Measurements from ENCODE around the gene GRID2. TPM values are rescaled to one million over a fixed set of nuclear protein-coding genes. Genes with fewer than 3 reads are reported as not detected.

GRID2 gene
- total and polyA plus RNA-seq, 9 of the 15 experiments (the other 6 are each of a cell fraction or from before 2014, with no cell fraction given), result 0.04 TPM; not detected in 7

DNA sequence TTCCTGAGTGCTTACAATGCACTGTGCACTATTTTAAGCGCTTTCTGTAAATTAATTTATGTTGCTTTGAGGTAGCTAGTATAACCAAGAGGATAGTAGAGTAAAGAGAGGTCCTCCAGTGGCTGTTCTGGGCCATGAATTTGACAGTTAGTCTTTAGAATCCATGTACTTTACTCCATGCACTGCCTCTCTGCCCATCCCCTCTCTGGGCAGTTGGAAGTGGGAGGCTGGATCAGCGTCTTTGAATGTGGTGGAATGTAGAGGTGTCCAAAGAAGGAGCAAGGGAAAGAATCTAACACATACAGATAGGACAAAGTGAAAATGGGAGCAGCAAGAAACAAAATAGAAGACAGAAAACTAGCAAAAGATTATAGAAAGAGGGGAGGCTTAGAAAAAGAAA, 712.6 kb downstream of the GRID2 start:
- Histone ChIP-seq H4K20me1 (replicated peaks; ENCODE audit: control insufficient read depth, insufficient read depth, low read length) (no peaks in the 10 kb centered on the region), H3K9ac (ENCODE audit: insufficient read depth in 1 of 2, low read depth in 2 of 2, low read length in 2 of 2) (no peak overlapping the region), H2AFZ (ENCODE audit: low read depth, low read length) (no peak overlapping the region), H3K4me3 (no peak overlapping the region), H3K36me3 (ENCODE audit: control insufficient read depth, insufficient read depth, low read length) (no peaks in the 10 kb centered on the region), H3K4me2 (ENCODE audit: insufficient read depth, low read length) (no peak overlapping the region), H3K9me1 (ENCODE audit: control insufficient read depth, insufficient read depth, low read length) (no peaks in the 10 kb centered on the region), H3K4me1 (replicated peaks in 1 of 2; ENCODE audit: control insufficient read depth in 2 of 2, insufficient read depth in 2 of 2, low read length in 2 of 2) (no peaks in the 10 kb centered on the region), H3K79me2 (ENCODE audit: control insufficient read depth, insufficient read depth, low read length) (no peaks in the 10 kb centered on the region), H3K27ac (ENCODE audit: extremely low read depth, low read depth, low read length) (no peak overlapping the region), H3K27me3 (ENCODE audit: control insufficient read depth in 2 of 2, insufficient read depth in 2 of 2, low read length in 2 of 2) (no peaks in the 10 kb centered on the region), H3K9me3 (replicated peaks; ENCODE audit: control insufficient read depth, insufficient read depth, low read depth, low read length) (no peaks in the 10 kb centered on the region)
- intact Hi-C loops (cut with micrococcal nuclease) (no loop called here), in situ Hi-C loops (cut with MboI) (no loop called here)
- BruUV-seq (replicated peaks), result no TSS peak
- 3% methylated on average over 2 of the region's 2 CpGs for WGBS (ENCODE audit: insufficient coverage, low coverage, missing lambda C conversion rate)
- ChIA-PET POLR2A (no interaction called here), CTCF (ENCODE audit: low intra/inter-chr PET ratio) (no interaction called here)
- FAIRE-seq (no peak), ATAC-seq (no peak), DNase-seq (ENCODE audit: extremely low read depth in 1 of 4, low spot score in 3 of 4) (no peak)
- TF ChIP-seq MTA2 (IDR thresholded peaks at IDR 0.05; ENCODE audit: low read depth), result no peak
- TF ChIP-seq NR4A1 (CRISPR knock-in tag; IDR thresholded peaks at IDR 0.05), result no peak
- TF ChIP-seq NR4A1 (tag; IDR thresholded peaks at IDR 0.05), result no peak
- no peak for TF ChIP-seq HNRNPL (IDR thresholded peaks at IDR 0.05; ENCODE audit: low read depth, low read length)
- no peak for TF ChIP-seq DDX20 (tag; IDR thresholded peaks at IDR 0.05; ENCODE audit: low read depth)
- no peak for TF ChIP-seq GTF2A2 (tag; IDR thresholded peaks at IDR 0.05)
- TF ChIP-seq EGR1 (conservative IDR thresholded peaks at IDR 0.05), result no peak
- no peak for TF ChIP-seq FOXA3 (CRISPR knock-in tag; conservative IDR thresholded peaks at IDR 0.05 in 1 of 2, IDR thresholded peaks at IDR 0.05 in 1 of 2)
- no peak for TF ChIP-seq ETV5 (CRISPR knock-in tag; IDR thresholded peaks at IDR 0.05; ENCODE audit: low read depth)
- TF ChIP-seq, protein P1, sequence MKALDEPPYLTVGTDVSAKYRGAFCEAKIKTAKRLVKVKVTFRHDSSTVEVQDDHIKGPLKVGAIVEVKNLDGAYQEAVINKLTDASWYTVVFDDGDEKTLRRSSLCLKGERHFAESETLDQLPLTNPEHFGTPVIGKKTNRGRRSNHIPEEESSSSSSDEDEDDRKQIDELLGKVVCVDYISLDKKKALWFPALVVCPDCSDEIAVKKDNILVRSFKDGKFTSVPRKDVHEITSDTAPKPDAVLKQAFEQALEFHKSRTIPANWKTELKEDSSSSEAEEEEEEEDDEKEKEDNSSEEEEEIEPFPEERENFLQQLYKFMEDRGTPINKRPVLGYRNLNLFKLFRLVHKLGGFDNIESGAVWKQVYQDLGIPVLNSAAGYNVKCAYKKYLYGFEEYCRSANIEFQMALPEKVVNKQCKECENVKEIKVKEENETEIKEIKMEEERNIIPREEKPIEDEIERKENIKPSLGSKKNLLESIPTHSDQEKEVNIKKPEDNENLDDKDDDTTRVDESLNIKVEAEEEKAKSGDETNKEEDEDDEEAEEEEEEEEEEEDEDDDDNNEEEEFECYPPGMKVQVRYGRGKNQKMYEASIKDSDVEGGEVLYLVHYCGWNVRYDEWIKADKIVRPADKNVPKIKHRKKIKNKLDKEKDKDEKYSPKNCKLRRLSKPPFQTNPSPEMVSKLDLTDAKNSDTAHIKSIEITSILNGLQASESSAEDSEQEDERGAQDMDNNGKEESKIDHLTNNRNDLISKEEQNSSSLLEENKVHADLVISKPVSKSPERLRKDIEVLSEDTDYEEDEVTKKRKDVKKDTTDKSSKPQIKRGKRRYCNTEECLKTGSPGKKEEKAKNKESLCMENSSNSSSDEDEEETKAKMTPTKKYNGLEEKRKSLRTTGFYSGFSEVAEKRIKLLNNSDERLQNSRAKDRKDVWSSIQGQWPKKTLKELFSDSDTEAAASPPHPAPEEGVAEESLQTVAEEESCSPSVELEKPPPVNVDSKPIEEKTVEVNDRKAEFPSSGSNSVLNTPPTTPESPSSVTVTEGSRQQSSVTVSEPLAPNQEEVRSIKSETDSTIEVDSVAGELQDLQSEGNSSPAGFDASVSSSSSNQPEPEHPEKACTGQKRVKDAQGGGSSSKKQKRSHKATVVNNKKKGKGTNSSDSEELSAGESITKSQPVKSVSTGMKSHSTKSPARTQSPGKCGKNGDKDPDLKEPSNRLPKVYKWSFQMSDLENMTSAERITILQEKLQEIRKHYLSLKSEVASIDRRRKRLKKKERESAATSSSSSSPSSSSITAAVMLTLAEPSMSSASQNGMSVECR (CRISPR knock-in tag; IDR thresholded peaks at IDR 0.05), result no peak
- no peak for TF ChIP-seq KLF13 (tag; IDR thresholded peaks at IDR 0.05; ENCODE audit: borderline replicate concordance, low read depth)
- no peak for TF ChIP-seq ZNF431 (CRISPR knock-in tag; IDR thresholded peaks at IDR 0.05)
- TF ChIP-seq, protein P2, sequence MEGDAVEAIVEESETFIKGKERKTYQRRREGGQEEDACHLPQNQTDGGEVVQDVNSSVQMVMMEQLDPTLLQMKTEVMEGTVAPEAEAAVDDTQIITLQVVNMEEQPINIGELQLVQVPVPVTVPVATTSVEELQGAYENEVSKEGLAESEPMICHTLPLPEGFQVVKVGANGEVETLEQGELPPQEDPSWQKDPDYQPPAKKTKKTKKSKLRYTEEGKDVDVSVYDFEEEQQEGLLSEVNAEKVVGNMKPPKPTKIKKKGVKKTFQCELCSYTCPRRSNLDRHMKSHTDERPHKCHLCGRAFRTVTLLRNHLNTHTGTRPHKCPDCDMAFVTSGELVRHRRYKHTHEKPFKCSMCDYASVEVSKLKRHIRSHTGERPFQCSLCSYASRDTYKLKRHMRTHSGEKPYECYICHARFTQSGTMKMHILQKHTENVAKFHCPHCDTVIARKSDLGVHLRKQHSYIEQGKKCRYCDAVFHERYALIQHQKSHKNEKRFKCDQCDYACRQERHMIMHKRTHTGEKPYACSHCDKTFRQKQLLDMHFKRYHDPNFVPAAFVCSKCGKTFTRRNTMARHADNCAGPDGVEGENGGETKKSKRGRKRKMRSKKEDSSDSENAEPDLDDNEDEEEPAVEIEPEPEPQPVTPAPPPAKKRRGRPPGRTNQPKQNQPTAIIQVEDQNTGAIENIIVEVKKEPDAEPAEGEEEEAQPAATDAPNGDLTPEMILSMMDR (IDR thresholded peaks at IDR 0.05 in 2 of 3, conservative IDR thresholded peaks at IDR 0.05 in 1 of 3; ENCODE audit: insufficient read depth in 2 of 3, low read depth in 1 of 3, low read length in 3 of 3), result no peak
- no peak for TF ChIP-seq SETDB1 (IDR thresholded peaks at IDR 0.05; ENCODE audit: low read length)
- TF ChIP-seq FOXJ3 (CRISPR knock-in tag; IDR thresholded peaks at IDR 0.05), result no peak
